ENCODE results near the gene PIH1D1. TPM values are rescaled to one million over a fixed set of nuclear protein-coding genes. Genes with fewer than 3 reads are reported as not detected.

Gene PIH1D1
- total and polyA plus RNA-seq, 2 of the 8 experiments (the other 6 are each of a cell fraction or from before 2014, with no cell fraction given) = 146 to 195 TPM

- TF ChIP-seq CHD7 (IDR thresholded peaks at IDR 0.05; ENCODE audit: insufficient replicate concordance, low read length) = no peak
- no peak for TF ChIP-seq SUZ12 (IDR thresholded peaks at IDR 0.05; ENCODE audit: low read length)
- TF ChIP-seq POLR2A (IDR thresholded peaks at IDR 0.05; ENCODE audit: control extremely low read depth in 1 of 2, low read depth in 2 of 2, low read length in 2 of 2) = no peak; a peak in 2 of 3 replicates
- TF ChIP-seq CBX8 (IDR thresholded peaks at IDR 0.05; ENCODE audit: borderline replicate concordance, low read depth, low read length) = no peak
- peak; percentile 66 for TF ChIP-seq MAX (IDR thresholded peaks at IDR 0.05)
- no peak for TF ChIP-seq KDM5A (IDR thresholded peaks at IDR 0.05; ENCODE audit: low read length)
- TF ChIP-seq BACH1 (IDR thresholded peaks at IDR 0.05; ENCODE audit: low read length) = no peak
- no peak for TF ChIP-seq TAF7 (optimal IDR thresholded peaks at IDR 0.05; ENCODE audit: borderline replicate concordance, low read depth, low read length)
- peak; percentile 31; the same call in 1 of the 2 replicates for TF ChIP-seq PHF8 (conservative IDR thresholded peaks at IDR 0.05; ENCODE audit: low read depth, low read length)
- no peak for TF ChIP-seq JUN (IDR thresholded peaks at IDR 0.05; ENCODE audit: low read depth, low read length)
- peak; percentile 73 for TF ChIP-seq CREB1 (IDR thresholded peaks at IDR 0.05)
These were observed 8.1 kb downstream of the PIH1D1 start (continued) for GRCh38 chr19:49443366-49444099.

Measured in H1 (cell line).